Fibroblast of lung (primary cell): ENCODE data around the gene GABRD.

ENCODE experiments used
- EZH2 ChIP-seq: IDR thresholded peaks from 2 replicates; pipeline ENCODE4 v1.5.1; 2012; ENCODE audit warnings: low read length, control low read depth, mild to moderate bottlenecking; ENCODE audit errors: missing control alignments
- TF ChIP-seq, protein P1 (sequence below), 2 donors: IDR thresholded peaks in 1 of 2; conservative IDR thresholded peaks in 1 of 2; 1 replicate in 1 of 2; 2 replicates in 1 of 2; pipeline ENCODE4 v1.5.1; 2011 to 2012; ENCODE audit warnings: low read length in 2 of 2, control low read depth in 1 of 2, inconsistent platforms in 1 of 2, low read depth in 1 of 2, mild to moderate bottlenecking in 1 of 2

DNA sequence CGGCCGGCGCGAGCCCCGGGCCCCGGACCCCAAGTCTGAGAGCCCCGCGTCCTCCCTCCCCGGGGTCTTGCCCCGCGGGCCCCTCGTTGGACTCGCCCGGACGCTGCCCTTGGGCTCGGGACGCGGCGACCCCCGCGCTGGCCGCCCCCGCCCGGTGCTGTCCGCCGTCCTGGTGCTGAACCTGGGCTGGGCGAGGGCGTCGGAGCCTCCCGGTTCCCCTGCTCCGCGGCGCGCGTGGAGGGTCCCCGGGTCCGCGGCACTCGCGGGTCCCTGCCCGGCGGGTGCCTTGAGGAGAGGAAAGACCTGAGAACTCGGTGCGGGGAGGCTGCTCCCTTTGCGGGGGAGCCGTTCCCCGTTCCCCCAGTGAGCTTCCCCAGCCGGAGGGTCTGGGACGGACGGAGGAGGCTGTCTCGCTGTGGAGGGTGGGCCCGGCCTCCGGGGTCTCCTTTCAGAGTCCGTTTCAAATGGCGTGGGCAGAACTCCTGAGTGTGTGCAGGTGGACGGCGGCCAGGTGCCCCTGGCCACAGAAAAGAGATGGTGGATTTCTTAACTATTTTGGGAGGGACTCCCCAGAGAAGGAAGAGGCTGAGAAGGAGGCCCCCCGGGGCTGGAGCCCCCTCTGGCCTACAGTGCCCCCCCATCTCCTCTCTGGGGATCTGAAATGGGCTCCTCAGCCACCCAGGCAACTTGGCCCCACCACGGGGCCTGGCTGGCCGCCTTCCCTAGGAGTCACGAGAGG lies 595 bp downstream of the GABRD start:
- TF ChIP-seq, protein P1, sequence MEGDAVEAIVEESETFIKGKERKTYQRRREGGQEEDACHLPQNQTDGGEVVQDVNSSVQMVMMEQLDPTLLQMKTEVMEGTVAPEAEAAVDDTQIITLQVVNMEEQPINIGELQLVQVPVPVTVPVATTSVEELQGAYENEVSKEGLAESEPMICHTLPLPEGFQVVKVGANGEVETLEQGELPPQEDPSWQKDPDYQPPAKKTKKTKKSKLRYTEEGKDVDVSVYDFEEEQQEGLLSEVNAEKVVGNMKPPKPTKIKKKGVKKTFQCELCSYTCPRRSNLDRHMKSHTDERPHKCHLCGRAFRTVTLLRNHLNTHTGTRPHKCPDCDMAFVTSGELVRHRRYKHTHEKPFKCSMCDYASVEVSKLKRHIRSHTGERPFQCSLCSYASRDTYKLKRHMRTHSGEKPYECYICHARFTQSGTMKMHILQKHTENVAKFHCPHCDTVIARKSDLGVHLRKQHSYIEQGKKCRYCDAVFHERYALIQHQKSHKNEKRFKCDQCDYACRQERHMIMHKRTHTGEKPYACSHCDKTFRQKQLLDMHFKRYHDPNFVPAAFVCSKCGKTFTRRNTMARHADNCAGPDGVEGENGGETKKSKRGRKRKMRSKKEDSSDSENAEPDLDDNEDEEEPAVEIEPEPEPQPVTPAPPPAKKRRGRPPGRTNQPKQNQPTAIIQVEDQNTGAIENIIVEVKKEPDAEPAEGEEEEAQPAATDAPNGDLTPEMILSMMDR (conservative IDR thresholded peaks at IDR 0.05 in 1 of 2, IDR thresholded peaks at IDR 0.05 in 1 of 2; ENCODE audit: low read depth in 1 of 2, low read length in 2 of 2) = no peak
- peak; percentile 78 for TF ChIP-seq EZH2
